Measurements from ENCODE around the gene NDST4.

Gene NDST4

DNA sequence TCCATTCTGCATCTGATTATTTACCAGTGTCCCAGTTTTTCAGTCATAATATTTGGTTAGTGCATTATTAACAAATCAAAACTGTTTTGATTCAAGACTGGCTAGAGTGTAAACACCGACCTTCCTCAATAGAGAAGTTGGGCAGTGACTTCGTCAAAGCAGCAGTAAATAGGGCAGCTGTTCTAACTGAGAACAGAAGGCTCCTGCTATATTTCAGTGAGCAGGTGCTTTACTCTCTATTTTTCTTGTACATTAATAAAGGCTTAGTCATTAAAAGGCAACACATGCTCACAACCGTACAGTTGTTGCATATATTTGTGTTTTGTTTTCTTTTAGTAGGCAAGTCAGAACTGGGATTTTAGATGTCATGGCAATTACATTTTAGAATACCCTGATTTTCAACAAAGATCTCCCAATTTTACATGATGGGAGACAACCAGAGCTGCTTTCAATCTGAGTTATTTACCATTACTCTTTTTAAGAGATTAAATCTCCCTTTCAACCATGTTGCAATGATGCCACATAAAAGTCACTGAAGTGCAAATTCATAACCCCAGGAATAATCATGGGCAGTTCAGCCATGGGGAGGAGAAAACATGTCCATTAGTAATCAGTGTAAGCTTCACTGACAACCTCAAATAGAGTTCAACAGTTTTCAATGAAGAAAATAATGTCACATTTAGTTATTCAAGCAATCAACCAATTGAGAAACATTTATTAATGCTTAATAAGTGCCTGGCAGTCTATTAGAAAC lies 233.3 kb downstream of the NDST4 start:
- Histone ChIP-seq H3K27ac (ENCODE audit: low read depth, low read length) (no peak overlapping the region), H3K4me1 (ENCODE audit: control insufficient read depth, insufficient read depth, low read length) (no peaks in the 10 kb centered on the region), H3K9ac (ENCODE audit: low read length) (no peak overlapping the region), H3K36me3 (ENCODE audit: control insufficient read depth, insufficient read depth, low read length) (no peaks in the 10 kb centered on the region), H3K27me3 (ENCODE audit: control insufficient read depth, insufficient read depth, low read length) (no peaks in the 10 kb centered on the region), H3K4me3 (ENCODE audit: low read length) (no peak overlapping the region)

DNA sequence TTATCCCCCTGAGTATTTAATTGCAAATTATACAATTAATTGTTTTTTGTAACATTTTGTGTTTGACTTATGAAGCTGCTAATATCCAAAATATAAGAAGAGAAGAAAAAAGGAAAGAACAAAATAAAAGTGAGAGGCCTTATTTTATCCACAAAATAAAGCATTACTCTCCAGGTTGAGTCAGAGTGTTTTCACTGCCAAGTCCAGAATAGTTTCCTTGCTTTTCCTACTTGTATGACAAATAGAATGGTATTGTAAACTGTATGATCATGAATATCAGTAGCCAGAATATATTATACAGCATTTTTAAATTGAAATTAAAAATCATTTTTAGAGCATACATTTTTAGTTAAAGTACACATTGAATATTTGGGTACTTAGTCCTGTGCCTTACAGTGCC lies 237.8 kb downstream of the NDST4 start:
- Histone ChIP-seq H3K4me1 (ENCODE audit: control insufficient read depth, insufficient read depth, low read length) (no peaks in the 10 kb centered on the region), H3K36me3 (ENCODE audit: control insufficient read depth, insufficient read depth, low read length) (no peaks in the 10 kb centered on the region), H3K27me3 (ENCODE audit: control insufficient read depth, insufficient read depth, low read length) (no peaks in the 10 kb centered on the region), H3K9ac (ENCODE audit: low read length) (no peak overlapping the region), H3K27ac (ENCODE audit: low read depth, low read length) (no peak overlapping the region), H3K4me3 (ENCODE audit: low read length) (no peak overlapping the region)

DNA sequence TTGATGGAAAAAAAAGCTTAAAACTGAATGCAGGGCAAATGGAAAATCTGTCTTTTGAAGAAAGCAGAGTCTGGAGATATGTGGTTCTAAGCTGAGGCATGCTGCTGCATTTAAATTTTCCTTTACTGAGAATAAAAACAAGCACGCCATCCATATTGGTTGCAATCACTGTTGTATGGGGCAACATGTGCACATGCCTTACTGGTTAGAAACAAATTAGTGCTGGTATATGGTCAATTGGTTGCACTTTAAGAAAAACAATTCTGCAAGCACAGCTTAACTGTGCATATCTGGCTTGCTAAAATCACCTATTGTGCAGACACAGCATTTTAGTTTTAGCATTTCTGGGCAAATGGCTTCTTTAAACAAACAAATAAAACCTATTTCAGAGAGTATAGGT lies 239.1 kb downstream of the NDST4 start:
- Histone ChIP-seq H3K36me3 (ENCODE audit: control insufficient read depth, insufficient read depth, low read length) (no peaks in the 10 kb centered on the region), H3K9ac (ENCODE audit: low read length) (no peak overlapping the region), H3K4me3 (ENCODE audit: low read length) (no peak overlapping the region), H3K4me1 (ENCODE audit: control insufficient read depth, insufficient read depth, low read length) (no peaks in the 10 kb centered on the region), H3K27me3 (ENCODE audit: control insufficient read depth, insufficient read depth, low read length) (no peaks in the 10 kb centered on the region), H3K27ac (ENCODE audit: low read depth, low read length) (no peak overlapping the region)

DNA sequence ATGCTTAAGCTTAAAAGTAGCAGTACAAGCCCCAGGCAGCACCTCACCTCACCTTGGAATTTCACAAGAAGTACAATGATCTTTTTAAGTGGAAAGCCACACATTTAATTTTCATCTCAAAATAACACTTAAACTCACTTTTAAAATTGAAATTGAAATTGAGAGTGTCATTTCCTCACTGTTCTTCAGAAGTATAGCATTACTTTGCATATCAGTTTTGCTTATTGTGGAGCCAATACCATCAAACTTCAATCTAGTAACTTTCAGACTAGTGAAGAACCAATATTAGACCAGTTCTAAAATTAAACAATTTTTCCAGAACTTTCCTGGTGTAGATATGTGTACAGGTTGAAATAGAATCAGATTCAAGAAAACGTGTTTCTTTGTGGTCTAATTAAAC lies 242.4 kb downstream of the NDST4 start:
- no peaks in the 10 kb centered on the region for H3K4me1 ChIP-seq (ENCODE audit: control insufficient read depth, insufficient read depth, low read length)
- no peaks in the 10 kb centered on the region for H3K36me3 ChIP-seq (ENCODE audit: control insufficient read depth, insufficient read depth, low read length)
- no peaks in the 10 kb centered on the region for H3K27me3 ChIP-seq (ENCODE audit: control insufficient read depth, insufficient read depth, low read length)
- no peak overlapping the region for H3K27ac ChIP-seq (ENCODE audit: low read depth, low read length)
- H3K4me3 ChIP-seq (ENCODE audit: low read length): no peak overlapping the region
- H3K9ac ChIP-seq (ENCODE audit: low read length): no peak overlapping the region

DNA sequence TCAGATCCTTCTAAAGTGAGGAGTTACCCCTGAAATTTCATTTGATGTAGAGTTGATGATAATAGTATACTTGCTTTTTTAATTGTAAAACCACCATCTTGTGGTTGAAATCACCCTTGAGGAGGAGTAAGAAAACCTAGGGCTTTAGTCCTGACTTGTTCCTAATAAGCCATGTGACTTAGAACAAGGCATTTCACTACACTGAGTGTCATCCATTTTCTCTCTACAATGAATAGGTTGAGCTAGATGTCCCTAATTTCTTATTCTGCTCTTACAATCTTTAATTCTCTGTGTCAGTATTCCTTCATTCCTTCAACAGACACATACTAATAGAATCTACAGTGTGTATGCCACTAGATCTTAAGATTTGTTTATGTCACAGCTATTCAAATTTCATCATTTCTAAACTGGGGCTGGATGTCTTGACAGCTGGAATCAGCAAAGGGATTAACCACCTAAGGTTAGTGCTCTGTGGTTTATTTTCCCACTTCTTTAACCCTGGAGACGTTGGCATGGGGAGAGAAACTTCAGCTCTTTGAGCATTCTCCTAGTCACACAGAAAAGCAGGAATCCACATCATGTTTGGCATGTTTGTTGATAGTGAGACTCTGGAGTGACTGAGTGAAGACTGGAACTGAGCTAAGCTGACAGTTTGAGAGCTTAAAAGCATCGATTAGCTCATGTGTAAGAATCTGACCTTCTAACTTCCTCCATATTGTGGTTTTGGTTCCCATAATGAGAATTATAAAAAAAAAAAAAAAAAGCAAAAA lies 246.3 kb downstream of the NDST4 start:
- no peak overlapping the region for H3K4me3 ChIP-seq (ENCODE audit: low read length)
- H3K4me1 ChIP-seq (ENCODE audit: control insufficient read depth, insufficient read depth, low read length): no peaks in the 10 kb centered on the region
- no peaks in the 10 kb centered on the region for H3K36me3 ChIP-seq (ENCODE audit: control insufficient read depth, insufficient read depth, low read length)
- H3K27ac ChIP-seq (ENCODE audit: low read depth, low read length): no peak overlapping the region
- H3K27me3 ChIP-seq (ENCODE audit: control insufficient read depth, insufficient read depth, low read length): no peaks in the 10 kb centered on the region
- no peak overlapping the region for H3K9ac ChIP-seq (ENCODE audit: low read length)

DNA sequence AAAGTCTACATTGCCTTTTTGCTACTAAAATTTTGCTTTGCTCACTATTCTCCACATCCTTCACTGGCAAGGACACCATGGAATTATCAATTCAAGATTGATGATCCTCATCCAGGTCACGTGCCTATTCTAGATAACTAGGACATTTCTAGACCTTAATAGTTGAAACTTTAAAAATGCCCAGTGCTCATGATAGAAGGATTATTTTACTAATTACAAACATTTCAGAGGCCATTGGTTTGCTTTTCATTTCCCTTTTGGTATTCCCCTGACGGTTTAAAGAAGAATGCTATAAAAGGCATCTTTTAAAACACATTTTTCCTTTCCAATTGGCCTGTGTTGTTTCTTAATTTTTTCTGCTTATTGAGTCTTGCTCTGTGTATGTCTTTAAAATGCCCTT lies 249.4 kb downstream of the NDST4 start:
- Histone ChIP-seq H3K36me3 (ENCODE audit: control insufficient read depth, insufficient read depth, low read length) (no peaks in the 10 kb centered on the region), H3K4me1 (ENCODE audit: control insufficient read depth, insufficient read depth, low read length) (no peaks in the 10 kb centered on the region), H3K27ac (ENCODE audit: low read depth, low read length) (no peak overlapping the region), H3K27me3 (ENCODE audit: control insufficient read depth, insufficient read depth, low read length) (no peaks in the 10 kb centered on the region), H3K4me3 (ENCODE audit: low read length) (no peak overlapping the region), H3K9ac (ENCODE audit: low read length) (no peak overlapping the region)

DNA sequence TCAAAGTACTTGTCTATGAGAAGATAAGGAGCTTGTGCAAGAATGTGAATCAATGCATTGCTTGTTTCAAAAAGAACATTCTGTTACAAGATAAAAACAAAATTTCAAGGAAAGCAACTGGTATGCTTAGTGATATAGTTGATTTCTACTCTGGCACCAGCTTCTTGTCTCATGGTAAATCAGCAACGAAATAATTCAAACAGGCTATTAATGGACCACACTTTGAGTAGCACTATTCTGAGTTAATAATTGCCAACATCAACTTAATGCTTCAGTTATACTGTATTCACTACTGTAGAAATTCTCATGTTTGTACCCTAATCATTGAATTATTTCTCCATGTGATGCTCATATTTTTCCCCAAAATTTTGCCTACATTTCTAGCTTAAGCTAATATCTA lies 252.6 kb downstream of the NDST4 start:
- no peak overlapping the region for H3K27ac ChIP-seq (ENCODE audit: low read depth, low read length)
- H3K9ac ChIP-seq (ENCODE audit: low read length): no peak overlapping the region
- no peaks in the 10 kb centered on the region for H3K4me1 ChIP-seq (ENCODE audit: control insufficient read depth, insufficient read depth, low read length)
- H3K27me3 ChIP-seq (ENCODE audit: control insufficient read depth, insufficient read depth, low read length): no peaks in the 10 kb centered on the region
- no peak overlapping the region for H3K4me3 ChIP-seq (ENCODE audit: low read length)
- no peaks in the 10 kb centered on the region for H3K36me3 ChIP-seq (ENCODE audit: control insufficient read depth, insufficient read depth, low read length)

DNA sequence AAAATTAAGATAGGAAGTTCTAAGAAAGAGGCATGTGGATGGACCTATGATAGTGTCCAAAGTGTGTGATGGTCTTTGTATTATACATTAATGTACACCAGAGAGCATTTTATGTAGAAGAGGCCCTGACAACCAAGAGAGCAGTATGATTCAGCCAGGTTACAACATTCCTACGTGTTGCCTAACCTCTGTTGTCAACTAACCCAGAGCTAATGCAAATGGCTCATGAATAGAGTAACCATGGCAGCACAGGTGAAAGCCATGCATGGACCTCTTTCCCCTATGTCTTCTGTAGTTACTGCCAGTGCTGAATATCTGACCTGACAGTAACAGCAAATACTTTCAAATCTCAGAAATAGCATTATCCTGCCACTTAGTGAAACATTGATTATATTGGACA lies 255.6 kb downstream of the NDST4 start:
- Histone ChIP-seq H3K4me3 (ENCODE audit: low read length) (no peak overlapping the region), H3K27me3 (ENCODE audit: control insufficient read depth, insufficient read depth, low read length) (no peaks in the 10 kb centered on the region), H3K9ac (ENCODE audit: low read length) (no peak overlapping the region)

DNA sequence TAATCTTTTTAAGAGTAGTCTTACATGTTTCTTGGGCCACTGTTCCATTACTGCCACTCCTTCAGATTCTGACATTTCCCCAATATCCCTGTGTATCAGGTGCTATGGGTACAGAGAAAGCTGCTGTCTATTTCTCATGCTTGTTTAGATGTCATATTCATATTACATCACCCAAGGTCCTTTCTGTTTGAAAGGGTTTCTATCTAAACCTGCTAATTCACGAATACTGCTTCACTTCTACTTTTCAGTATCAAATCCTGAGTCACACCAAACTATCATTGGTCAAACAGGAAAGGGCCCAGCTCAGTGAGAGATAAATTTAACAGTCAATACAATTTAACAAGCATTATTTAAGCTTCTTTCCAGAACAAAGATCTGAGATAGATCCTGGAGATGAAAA lies 273.4 kb downstream of the NDST4 start:
- Histone ChIP-seq H3K4me1 (ENCODE audit: control insufficient read depth, insufficient read depth, low read length) (no peaks in the 10 kb centered on the region), H3K27me3 (ENCODE audit: control insufficient read depth, insufficient read depth, low read length) (no peaks in the 10 kb centered on the region), H3K27ac (ENCODE audit: low read depth, low read length) (no peak overlapping the region), H3K9ac (ENCODE audit: low read length) (no peak overlapping the region), H3K36me3 (ENCODE audit: control insufficient read depth, insufficient read depth, low read length) (no peaks in the 10 kb centered on the region), H3K4me3 (ENCODE audit: low read length) (no peak overlapping the region)

More for the DNA sequence above, 255.6 kb downstream of the NDST4 start:
- Histone ChIP-seq H3K36me3 (ENCODE audit: control insufficient read depth, insufficient read depth, low read length) (no peaks in the 10 kb centered on the region), H3K27ac (ENCODE audit: low read depth, low read length) (no peak overlapping the region), H3K4me1 (ENCODE audit: control insufficient read depth, insufficient read depth, low read length) (no peaks in the 10 kb centered on the region)

DNA sequence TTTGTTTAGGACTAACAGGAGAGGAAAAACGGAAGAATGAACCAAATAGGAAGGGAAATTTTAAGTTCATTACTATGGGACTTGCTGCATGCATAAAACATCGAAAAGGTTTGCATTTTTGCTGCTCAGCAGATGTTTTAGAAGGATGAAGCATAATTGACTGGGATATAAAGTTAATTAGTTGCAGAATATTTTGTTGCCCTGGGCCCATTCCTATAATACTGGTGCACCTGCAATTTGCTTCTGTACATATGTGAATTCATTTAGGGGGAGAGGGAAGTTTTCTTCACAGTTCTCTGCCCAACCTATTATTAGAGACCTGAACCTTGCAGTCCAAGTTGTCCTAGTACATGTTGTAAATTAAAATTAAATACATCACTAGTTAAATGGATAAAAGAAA lies 282.8 kb downstream of the NDST4 start:
- Histone ChIP-seq H3K4me1 (ENCODE audit: control insufficient read depth, insufficient read depth, low read length) (no peaks in the 10 kb centered on the region), H3K4me3 (ENCODE audit: low read length) (no peak overlapping the region), H3K9ac (ENCODE audit: low read length) (no peak overlapping the region), H3K27me3 (ENCODE audit: control insufficient read depth, insufficient read depth, low read length) (no peaks in the 10 kb centered on the region), H3K36me3 (ENCODE audit: control insufficient read depth, insufficient read depth, low read length) (no peaks in the 10 kb centered on the region), H3K27ac (ENCODE audit: low read depth, low read length) (no peak overlapping the region)

DNA sequence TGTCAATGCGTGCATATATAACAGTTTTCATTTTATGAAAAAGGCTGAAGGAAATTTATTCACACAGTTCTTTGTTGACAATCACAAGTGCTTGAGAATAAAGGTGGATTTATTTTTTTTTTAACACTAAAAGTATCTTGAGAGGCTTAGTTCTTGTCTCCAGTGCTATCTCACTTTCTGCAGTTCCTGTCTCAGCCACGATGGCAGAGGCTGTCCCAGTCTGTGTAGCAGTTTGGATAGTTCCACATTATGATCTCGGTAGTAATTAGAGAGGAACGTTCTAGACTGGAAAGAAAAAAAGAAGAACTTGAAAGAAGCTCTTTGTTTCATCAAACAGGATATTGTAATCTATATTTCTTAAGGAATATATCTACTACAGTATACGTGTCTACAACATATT lies 285.8 kb downstream of the NDST4 start:
- no peaks in the 10 kb centered on the region for H3K27me3 ChIP-seq (ENCODE audit: control insufficient read depth, insufficient read depth, low read length)
- no peak overlapping the region for H3K27ac ChIP-seq (ENCODE audit: low read depth, low read length)
- no peak overlapping the region for H3K4me3 ChIP-seq (ENCODE audit: low read length)
- H3K9ac ChIP-seq (ENCODE audit: low read length): no peak overlapping the region
- no peaks in the 10 kb centered on the region for H3K36me3 ChIP-seq (ENCODE audit: control insufficient read depth, insufficient read depth, low read length)
- H3K4me1 ChIP-seq (ENCODE audit: control insufficient read depth, insufficient read depth, low read length): no peaks in the 10 kb centered on the region

DNA sequence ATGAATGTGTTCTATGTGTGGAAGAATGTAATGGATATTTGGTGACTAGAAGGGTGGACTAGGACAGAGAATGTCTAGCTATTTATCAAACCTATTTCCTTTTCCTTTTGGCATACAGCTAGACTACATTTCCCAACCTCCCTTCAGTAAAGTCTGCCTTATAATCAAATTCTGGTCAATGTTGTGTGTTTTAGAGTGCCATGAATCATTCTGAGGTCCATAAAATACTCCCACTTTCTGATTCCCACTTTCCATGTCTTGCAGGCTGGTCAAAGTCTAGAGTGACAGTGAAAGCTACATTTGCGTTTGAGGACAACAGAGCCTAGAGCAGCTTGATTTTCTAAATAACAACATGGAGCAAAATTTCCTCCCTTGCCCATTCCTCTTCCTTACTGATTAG lies 297.7 kb downstream of the NDST4 start:
- Histone ChIP-seq H3K27me3 (ENCODE audit: control insufficient read depth, insufficient read depth, low read length) (no peaks in the 10 kb centered on the region), H3K4me1 (ENCODE audit: control insufficient read depth, insufficient read depth, low read length) (no peaks in the 10 kb centered on the region), H3K27ac (ENCODE audit: low read depth, low read length) (no peak overlapping the region), H3K9ac (ENCODE audit: low read length) (no peak overlapping the region), H3K4me3 (ENCODE audit: low read length) (no peak overlapping the region), H3K36me3 (ENCODE audit: control insufficient read depth, insufficient read depth, low read length) (no peaks in the 10 kb centered on the region)

DNA sequence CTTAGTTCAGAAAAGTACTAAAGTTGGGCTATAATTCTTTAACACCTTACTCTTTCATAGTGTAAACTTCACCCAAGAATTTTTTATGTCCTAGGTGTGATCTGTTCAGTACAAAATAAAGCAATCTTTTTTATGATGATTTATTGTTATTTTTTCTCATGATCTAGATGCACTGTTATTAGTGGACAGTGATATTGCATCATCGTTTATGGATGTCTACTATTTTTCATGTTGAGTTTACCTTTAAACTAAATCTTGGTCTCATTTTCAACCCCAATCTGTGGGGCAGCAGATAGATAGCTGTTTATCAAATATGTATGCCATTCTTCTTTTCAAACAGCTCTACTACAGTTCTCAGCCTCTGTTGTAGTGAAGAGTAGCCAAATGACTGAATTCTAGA lies 299.5 kb downstream of the NDST4 start:
- Histone ChIP-seq H3K4me1 (ENCODE audit: control insufficient read depth, insufficient read depth, low read length) (no peaks in the 10 kb centered on the region), H3K9ac (ENCODE audit: low read length) (no peak overlapping the region), H3K27ac (ENCODE audit: low read depth, low read length) (no peak overlapping the region), H3K27me3 (ENCODE audit: control insufficient read depth, insufficient read depth, low read length) (no peaks in the 10 kb centered on the region), H3K4me3 (ENCODE audit: low read length) (no peak overlapping the region), H3K36me3 (ENCODE audit: control insufficient read depth, insufficient read depth, low read length) (no peaks in the 10 kb centered on the region)

Measured in rectal smooth muscle tissue (tissue), 1 donor.